VCaP (cell line): ENCODE measurements around the gene SEC22C.

ENCODE experiments used
- H3K27ac ChIP-seq: fragments of 450-650 bp; 2 replicates; pipeline ENCODE4 v1.5.1; 2017
- TF ChIP-seq, protein P1 (sequence below): fragments of 450-650 bp; conservative IDR thresholded peaks from 2 replicates; pipeline ENCODE4 v1.5.1; 2017; ENCODE audit warnings: mild to moderate bottlenecking, moderate library complexity

The SEC22C gene

DNA sequence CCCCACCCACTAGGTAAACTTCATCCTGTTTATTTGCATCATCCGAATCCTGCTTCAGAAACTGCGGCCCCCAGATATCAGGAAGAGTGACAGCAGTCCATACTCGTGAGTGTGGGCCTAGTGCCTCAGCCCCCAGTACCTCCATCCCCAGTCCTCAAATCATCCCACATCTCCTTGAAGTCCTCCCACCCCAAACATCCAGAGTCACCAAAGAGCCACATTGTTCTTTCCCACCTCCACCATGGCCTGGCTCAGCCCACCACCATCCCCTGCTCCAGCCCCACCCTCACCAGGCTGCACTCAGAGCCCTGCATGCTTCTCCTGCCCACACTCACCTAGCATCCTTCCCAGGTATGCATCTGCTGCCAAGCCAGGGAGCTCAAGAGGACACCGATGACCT, 49.5 kb downstream of the SEC22C start:
- H3K27ac ChIP-seq, result no peak overlapping the region
- TF ChIP-seq, protein P1, sequence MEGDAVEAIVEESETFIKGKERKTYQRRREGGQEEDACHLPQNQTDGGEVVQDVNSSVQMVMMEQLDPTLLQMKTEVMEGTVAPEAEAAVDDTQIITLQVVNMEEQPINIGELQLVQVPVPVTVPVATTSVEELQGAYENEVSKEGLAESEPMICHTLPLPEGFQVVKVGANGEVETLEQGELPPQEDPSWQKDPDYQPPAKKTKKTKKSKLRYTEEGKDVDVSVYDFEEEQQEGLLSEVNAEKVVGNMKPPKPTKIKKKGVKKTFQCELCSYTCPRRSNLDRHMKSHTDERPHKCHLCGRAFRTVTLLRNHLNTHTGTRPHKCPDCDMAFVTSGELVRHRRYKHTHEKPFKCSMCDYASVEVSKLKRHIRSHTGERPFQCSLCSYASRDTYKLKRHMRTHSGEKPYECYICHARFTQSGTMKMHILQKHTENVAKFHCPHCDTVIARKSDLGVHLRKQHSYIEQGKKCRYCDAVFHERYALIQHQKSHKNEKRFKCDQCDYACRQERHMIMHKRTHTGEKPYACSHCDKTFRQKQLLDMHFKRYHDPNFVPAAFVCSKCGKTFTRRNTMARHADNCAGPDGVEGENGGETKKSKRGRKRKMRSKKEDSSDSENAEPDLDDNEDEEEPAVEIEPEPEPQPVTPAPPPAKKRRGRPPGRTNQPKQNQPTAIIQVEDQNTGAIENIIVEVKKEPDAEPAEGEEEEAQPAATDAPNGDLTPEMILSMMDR, result no peak

DNA sequence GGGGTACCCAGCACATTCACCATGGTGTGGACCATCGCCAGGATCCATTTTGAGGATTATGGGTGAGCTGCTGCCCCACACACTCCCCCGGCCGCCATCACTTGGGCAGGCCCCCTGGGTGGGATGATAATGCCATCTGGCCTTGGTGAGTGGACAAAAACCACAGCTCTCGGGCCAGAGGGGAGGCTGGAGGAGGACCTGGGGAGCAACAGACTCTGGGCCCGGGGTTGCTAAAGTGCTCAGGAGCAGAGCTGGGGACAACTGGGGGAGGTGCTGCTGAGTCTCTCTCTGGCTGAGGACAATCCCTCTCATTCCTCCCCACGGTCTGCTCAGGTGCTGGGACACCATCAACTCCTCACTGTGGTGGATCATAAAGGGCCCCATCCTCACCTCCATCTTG, 50.3 kb downstream of the SEC22C start:
- no peak overlapping the region for H3K27ac ChIP-seq
- TF ChIP-seq, protein P1, result no peak

DNA sequence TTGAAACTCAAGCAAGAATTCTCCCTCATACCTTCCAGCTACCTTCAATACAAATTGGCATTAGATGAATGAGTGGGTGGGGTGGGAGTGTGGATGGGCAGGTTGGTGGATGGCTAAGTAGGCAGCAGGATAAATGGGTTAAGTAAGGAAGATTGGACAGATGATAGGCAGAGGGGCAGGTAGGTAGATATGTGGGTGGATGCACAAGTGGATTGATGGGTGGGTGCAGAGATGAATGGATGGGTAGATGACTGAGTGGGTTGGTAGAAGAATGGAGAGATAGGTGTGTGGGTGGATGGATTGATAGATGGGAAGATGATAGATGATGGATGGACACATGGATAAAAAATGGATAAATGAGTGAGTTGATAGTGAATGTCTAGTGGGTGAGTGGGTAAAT, 51.7 kb downstream of the SEC22C start:
- TF ChIP-seq, protein P1, result no peak
- no peak overlapping the region for H3K27ac ChIP-seq

DNA sequence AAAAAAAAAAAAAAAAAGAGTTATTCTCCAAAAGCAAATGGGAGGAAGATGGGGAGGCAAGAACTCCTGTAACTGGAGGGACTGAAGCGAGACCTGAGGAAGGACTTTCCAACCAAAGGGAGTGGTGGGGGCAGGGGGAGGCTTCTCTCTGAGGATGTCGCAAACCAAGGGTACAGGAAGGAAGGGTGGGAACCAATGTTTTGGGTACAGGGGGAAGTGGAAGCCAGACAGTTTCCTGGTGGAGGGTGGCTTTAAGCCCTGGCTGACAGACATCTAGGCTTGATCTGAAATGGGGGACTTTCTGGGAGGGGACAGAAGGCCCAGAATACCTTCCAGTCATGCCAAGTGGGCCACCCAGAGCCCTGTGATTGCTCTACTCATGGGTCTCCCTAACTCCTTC, 52.3 kb downstream of the SEC22C start:
- TF ChIP-seq, protein P1, result no peak
- no peak overlapping the region for H3K27ac ChIP-seq

DNA sequence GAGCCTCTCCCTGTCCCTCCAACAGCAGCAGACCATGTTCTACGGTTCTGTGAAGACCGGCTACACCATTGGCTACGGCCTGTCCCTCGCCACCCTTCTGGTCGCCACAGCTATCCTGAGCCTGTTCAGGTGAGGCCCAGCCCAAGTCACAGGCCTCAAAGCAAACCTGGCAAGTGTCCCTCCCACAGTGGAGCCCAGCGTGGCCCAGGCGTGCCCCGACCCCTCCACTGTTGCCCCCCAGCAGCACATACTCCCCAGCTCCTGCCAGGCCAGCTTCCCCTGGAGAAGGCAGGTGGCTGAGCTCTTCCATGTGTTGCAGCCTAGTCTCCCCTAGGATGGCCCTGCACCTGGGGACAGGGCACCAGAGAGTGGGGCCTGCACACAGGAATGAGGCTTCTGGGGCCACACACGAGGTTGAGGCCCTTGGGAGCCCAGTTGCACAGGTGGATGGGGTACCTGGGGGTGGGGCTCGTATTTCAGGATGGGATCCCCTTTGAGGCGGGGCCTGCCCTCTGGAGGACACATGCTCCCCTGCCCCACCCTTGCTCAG, 54.3 kb downstream of the SEC22C start:
- TF ChIP-seq, protein P1, result no peak
- H3K27ac ChIP-seq, result no peak overlapping the region

DNA sequence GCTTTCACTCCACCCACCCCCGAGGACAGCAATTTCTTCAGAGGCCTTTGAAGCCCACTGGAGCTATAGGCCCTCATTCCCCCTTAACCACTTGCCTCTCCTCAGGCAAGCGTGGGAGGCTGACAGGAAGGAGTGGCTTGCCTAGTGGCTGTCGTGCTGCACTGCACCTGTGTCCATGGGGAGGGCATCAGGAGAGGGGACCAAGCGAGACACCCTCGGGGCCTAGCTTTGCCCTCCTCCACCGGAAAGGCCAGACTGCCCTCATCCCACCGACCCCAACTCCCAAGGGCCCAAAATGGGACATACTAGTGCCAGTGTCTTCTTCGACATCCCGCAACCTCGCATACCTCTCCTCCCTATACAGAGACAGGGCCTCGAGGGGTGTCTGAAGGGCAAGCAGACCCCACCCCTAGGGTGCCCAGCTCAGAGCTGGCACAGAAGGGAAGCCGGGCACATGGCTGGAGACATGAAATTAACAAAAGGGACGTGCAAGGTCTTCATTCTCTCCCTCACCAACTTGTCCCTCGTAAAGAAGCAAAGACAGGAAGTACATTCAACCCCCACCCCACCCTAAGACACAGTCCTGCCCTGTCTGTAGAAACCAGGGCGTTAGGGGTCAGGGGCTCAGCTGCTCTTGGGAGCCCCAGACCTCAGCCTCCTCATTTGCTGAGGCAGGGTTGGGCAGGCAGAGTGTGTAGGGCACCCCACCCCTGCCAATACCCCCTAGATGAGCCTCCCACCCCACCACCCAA, 55.0 kb downstream of the SEC22C start:
- TF ChIP-seq, protein P1, result no peak
- H3K27ac ChIP-seq, result no peak overlapping the region

DNA sequence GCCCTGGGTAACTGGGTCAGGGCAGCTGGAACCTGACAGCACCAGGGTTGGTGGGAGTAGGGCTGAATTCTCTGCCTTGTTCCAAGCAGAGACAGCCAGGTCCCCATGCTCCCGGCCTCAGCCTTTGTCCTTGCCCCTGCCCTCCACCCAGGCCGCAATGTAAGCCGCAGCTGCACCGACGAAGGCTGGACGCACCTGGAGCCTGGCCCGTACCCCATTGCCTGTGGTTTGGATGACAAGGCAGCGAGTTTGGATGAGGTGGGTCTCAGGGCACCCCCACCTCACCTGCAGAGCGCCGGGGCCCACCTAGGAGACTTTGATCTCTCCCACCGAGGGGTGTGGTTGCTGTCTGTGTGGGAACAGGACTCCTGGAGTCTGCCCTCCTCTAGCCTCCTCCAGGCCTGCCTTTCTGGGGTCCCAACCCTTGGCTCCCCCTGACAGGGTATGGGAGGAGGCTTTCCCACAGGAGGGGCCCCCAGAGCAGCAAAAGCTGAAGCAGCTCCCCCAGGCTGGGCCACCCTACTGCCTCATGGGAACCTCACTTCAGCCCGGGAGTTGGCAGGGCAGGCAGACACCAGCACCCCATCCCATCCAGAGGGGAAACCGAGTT, 55.9 kb downstream of the SEC22C start:
- no peak overlapping the region for H3K27ac ChIP-seq
- TF ChIP-seq, protein P1, result no peak
